HG02885 (cell line): ENCODE data around the gene ACSF3.

Experiments
- ATAC-seq: cut with Tn5 transposase; IDR thresholded peaks from one replicate; pipeline ENCODE4 v1.9.1; 2021; ENCODE audit warnings: mild to moderate bottlenecking; ENCODE audit not compliant: unreplicated experiment, poor library complexity

ACSF3 gene

GRCh38 chr16:89104930-89105571, 11.4 kb downstream of the ACSF3 start:
- no peak for ATAC-seq

- no peak for ATAC-seq
Measured at GRCh38 chr16:89105599-89106151, 12.0 kb downstream of the ACSF3 start.

- no peak for ATAC-seq
Measured at GRCh38 chr16:89106533-89107202, 13.0 kb downstream of the ACSF3 start.

GRCh38 chr16:89107203-89107582, 13.5 kb downstream of the ACSF3 start:
- ATAC-seq = no peak

DNA sequence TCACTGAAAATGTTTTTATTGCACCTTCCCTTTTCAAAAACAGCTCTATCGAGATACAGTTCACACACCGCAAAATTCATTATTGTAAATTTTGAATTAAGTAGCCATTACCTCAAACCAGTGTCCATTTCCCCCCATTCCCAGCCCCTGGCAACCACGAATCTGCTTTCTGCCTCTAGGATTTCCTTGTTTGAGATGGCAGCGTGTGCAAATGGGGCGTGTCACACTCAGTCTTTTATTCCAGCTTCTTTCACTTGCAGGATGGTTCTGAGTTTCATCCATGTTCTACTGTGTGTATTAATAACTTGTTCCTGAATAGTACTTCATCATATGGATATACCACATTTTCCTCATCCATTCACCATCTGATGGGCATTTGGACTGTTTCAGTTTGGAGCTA, 14.8 kb downstream of the ACSF3 start:
- ATAC-seq = no peak

GRCh38 chr16:89110641-89111040, 17.0 kb downstream of the ACSF3 start:
- ATAC-seq = no peak

GRCh38 chr16:89111263-89111662, 17.6 kb downstream of the ACSF3 start:
- no peak for ATAC-seq

DNA sequence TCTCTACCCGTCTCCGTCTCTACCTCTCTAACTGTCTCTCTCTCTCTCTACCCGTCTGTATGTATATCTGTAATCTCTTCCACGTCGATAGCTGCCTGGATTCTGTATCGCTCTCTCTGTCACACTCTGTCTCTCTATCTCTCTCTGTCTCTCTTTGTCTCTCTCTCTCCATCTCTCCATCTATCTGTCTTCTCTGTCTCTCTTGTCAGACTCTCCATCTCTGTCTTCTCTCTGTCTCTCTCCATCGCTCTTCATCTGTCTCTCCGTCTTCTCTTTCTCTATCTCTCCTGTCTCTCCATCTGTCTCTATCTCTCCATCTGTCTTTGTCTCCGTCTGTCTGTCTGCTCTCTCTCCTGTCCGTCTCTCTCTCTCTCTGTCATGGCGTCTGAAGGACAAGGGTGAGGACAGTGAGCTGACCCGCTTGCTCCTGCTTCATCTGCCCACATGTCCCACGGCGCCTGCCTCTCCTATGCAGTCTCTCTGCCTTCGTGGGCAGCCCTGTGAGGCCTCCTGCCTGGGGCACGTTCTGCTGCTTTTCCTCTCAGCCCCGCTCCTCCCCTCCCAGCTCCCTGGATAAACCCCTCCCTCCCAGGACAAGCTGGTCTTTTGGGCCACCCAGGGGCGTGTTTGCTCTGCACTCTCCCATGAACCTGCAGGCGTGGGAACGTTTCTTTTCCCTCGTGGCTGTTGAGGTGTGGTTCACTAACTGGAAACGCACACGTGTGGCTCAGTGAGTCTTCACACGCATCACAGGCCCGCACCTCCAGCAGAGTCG, 18.9 kb downstream of the ACSF3 start:
- no peak for ATAC-seq

DNA sequence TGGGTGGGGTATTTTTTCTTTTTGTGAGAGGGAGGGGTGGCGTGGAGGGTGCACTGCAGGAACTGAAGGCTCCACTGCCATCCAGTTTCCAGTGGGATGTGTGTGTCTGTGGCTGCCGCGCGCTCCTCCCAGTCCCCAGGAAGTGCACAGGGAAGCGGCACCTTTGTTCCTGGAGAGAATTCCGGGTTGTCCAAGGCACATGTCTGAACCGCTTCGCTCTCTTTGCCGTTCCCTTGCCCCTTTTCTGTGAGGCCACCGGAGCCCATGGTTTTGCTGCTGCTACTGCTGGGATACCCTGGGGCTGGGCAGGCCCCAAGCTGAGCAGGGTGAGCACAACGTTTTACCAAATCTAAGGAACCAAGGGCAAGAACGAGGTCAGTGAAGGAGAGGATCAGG, 19.5 kb downstream of the ACSF3 start:
- no peak for ATAC-seq

GRCh38 chr16:89113661-89114060, 20.0 kb downstream of the ACSF3 start:
- no peak for ATAC-seq

GRCh38 chr16:89114159-89114981, 20.7 kb downstream of the ACSF3 start:
- ATAC-seq = no peak

- ATAC-seq = peak; percentile 71
Measured at GRCh38 chr16:89115216-89115861, 21.7 kb downstream of the ACSF3 start.

DNA sequence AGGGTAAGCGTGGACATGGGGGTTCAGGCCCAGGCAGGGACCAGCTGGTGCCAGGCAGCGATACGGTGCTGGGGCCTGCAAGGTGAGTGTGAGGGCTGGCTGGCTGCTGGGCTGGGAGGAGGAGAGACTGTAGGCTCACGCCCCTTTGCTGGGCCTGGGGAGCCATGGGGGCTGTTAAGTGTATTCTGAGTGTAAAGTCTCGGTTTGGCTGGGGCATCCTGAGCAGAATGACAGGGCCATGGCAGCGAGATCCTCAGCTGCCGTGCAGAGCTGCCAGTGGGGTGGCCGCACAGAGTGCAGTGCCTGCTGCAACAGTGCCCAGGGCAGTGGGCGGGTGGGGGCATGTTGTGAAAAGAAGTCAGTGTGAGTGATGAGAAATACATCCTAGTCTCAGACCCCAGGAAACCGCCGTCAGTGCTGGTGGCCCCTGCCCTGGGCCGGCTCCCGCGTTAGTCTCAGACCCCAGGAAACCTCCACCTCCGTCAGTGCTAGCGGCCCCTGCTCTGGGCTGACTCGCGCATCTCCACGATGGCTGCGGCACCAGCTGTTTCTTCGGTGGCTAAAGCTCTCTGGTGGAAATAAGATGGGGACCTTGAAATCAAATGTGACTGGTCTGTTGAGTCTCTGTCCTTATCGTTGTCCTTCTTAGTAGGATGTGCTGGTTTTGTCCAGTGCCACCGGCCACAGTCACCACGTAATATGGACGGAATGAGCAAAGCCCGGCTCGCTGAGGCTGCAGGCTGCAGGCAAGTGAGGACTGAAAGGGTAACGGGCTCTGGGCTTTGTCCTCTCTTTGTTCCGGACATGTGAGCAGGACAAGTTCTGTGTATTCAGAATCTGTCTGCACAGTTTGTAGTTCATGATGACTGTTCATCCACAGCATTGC, 22.9 kb downstream of the ACSF3 start:
- ATAC-seq = no peak

DNA sequence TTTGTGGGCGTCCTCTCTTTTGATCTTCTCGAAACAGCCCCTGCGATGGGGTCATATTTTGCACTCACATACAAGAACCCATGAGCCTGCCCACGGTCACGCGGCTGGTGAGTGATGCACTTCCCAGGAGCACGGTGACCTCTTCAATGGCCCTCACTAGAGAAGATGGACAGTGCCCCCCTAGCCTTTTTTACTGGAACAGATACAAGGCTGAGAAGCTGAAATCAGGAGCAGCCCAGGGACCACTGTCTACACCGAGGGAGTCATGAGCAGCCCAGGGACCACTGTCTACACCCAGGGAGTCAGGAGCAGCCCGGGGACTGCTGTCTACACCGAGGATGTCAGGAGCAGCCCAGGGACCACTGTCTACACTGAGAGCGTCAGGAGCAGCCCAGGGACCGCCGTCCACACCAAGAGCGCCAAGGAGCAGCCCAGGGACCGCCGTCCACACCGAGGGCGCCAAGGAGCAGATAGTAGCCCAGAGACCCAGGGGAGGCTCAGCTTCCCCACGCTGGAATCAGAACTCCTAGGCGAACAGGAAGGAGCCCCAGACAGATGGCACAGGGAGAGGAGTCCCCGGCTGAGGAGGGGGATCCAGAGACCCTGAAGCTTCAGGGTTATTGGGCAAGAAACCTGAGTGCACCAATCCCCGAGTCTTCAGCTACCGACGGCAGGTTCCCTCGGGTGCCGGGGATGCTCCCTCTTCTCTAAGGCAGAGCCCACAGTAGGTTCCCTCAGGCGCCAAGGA, 23.7 kb downstream of the ACSF3 start:
- ATAC-seq = no peak

DNA sequence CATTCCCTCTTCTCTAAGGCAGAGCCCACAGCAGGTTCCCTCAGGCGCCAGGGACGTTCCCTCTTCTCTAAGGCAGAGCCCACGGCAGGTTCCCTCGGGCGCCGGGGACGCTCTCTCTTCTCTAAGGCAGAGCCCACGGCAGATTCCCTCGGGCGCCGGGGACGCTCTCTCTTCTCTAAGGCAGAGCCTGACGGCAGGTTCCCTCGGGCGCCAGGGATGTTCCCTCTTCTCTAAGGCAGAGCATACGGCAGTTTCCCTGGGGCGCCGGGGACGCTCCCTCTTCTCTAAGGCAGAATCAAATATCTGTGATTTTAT, 24.3 kb downstream of the ACSF3 start:
- no peak for ATAC-seq

DNA sequence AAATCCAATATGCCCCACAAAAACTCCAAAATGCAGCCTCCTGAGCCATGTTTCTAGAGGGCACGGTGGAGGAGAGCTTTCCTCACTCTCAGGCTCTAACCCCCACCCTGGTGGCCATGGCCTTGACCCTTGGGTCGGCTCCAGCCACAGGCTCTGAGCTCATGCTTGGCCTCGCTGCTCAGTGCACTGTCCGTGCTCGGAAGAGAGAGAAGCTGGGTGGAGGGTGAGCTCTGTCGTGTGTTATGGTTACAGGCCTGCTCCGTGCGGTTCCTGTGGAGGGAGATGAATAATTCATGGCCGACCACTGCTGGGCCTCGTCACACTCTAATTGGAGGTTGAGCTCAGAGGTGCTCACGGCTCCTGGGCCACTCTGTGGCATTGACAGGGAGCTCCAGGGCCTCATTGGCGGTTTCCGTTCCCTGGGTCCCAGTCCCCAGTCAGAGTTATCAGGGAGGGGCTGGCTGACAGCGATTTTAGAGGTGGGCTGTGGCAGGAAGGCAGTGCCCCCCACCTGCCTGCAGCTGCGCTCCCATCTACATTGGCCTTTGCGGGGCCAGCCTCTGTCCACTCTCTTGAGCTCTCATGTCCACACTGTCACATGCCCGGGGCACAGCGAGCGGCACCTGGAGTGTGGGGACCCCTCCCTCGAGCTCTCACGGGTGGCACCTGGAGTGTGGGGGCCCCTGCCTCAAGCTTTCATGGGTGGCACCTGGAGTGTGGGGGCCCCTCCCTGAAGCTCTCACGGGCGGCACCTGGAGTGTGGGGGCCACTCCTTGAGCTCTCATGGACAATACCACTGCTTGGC, 24.9 kb downstream of the ACSF3 start:
- ATAC-seq = no peak

DNA sequence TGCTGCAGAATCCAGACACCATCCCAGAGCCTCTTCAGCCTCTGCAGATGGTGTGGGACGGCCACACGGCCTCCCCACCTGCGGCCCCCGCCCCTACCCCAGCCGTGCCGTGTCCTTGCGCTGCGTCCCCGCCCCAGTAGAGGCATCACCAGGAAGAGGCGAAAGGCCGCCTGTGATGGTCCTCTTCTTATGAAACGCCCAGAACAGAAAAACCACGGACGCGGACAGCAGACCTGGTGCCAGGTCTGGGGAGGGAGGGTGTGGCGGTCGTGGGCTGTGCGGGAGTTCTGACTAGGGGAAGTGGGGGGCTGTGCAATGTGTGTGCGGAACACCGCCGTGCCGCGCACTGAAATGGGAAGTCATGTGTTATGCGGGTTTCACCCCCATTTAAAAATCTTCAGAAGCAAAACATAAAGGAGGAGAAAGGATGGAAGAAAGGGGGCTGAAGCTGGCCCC, 25.5 kb downstream of the ACSF3 start:
- no peak for ATAC-seq
